ENCODE results near the gene SH3RF3. TPM values are rescaled to one million over a fixed set of nuclear protein-coding genes. Genes with fewer than 3 reads are reported as not detected.

SH3RF3 gene
- total and polyA plus RNA-seq, 2 of the 13 experiments (the other 11 are each of a cell fraction or from before 2014, with no cell fraction given) = 0.04 TPM; not detected in 1

DNA sequence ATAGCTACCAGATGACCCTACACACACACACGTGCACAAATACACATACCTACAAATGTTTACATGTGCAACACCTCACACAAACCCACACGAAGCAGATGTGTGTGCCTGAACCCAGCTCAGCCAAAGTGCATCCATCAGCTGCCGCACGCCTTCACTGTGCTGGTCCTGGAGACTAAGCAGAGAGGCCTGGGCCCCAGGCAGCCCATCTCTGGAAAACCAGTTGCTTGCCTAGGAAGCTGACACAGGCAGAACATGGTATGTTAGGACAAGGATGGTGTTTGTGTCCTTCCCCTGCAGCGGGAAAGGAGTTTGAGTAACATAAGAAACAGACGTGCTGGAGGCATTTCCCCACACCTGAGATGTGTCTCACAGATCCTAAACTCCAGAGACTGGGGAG lies 398.1 kb downstream of the SH3RF3 start:
- ChIA-PET POLR2A (no interaction called here), CTCF (ENCODE audit: low intra/inter-chr PET ratio, low total read pairs) (no interaction called here)
- Histone ChIP-seq H3K9ac (ENCODE audit: insufficient read depth, low read depth, low read length) (no peak overlapping the region), H2AFZ (ENCODE audit: low read length) (no peak overlapping the region), H3K79me2 (ENCODE audit: insufficient read depth, low read length) (no peaks in the 10 kb centered on the region), H3K27me3 (ENCODE audit: control insufficient read depth in 1 of 2, insufficient read depth in 2 of 2, low read length in 2 of 2) (peaks cover 10 to 43% of the 10 kb centered on the region in 2 experiments; a peak in 4 of 5 replicates), H3K36me3 (replicated peaks in 1 of 2; ENCODE audit: control insufficient read depth in 1 of 2, insufficient read depth in 2 of 2, low read length in 2 of 2) (no peaks in the 10 kb centered on the region), H3K4me1 (ENCODE audit: insufficient read depth, low read length) (peaks cover 31% of the 10 kb centered on the region), H3K27ac (ENCODE audit: extremely low read length, insufficient read depth, low read length) (no peak overlapping the region), H3K9me3 (ENCODE audit: low read length) (no peaks in the 10 kb centered on the region), H3K4me2 (ENCODE audit: low read depth, low read length) (no peak overlapping the region), H4K20me1 (ENCODE audit: insufficient read depth, low read length) (no peaks in the 10 kb centered on the region), H3K4me3 (replicated peaks in 1 of 3; ENCODE audit: insufficient read depth in 1 of 3, low read depth in 2 of 3, low read length in 3 of 3) (no peak overlapping the region)
- FAIRE-seq (no peak), DNase-seq (ENCODE audit: low spot score) (no peak), ATAC-seq (no peak)
- intact Hi-C loops (cut with micrococcal nuclease; ENCODE audit: unreplicated experiment) = no loop called here
- in situ Hi-C loops (cut with HindIII; ENCODE audit: extremely low pct_ligation_motif_present, low pct_unique_long_range_greater_than_20kb) = no loop called here
- WGBS (ENCODE audit: low lambda C conversion rate) = 45% methylated on average over 6 of the region's 6 CpGs
- no TSS peak for BruUV-seq (replicated peaks)
- TF ChIP-seq LRRFIP1 (CRISPR knock-in tag; conservative IDR thresholded peaks at IDR 0.05) (no peak), PLRG1 (conservative IDR thresholded peaks at IDR 0.05) (no peak), REXO4 (CRISPR knock-in tag; IDR thresholded peaks at IDR 0.05; ENCODE audit: borderline replicate concordance) (no peak), ZBTB4 (CRISPR knock-in tag; IDR thresholded peaks at IDR 0.05; ENCODE audit: borderline replicate concordance) (no peak), AGO1 (IDR thresholded peaks at IDR 0.05; ENCODE audit: low read depth, low read length, poor library complexity, severe bottlenecking) (no peak), ZNF446 (CRISPR knock-in tag; IDR thresholded peaks at IDR 0.05) (no peak), TOPORS (CRISPR knock-in tag; IDR thresholded peaks at IDR 0.05) (no peak), ZNF460 (CRISPR knock-in tag; IDR thresholded peaks at IDR 0.05; ENCODE audit: borderline replicate concordance) (no peak), XBP1 (CRISPR knock-in tag; IDR thresholded peaks at IDR 0.05) (no peak), RELA (CRISPR knock-in tag; IDR thresholded peaks at IDR 0.05) (no peak), ZBTB39 (CRISPR knock-in tag; IDR thresholded peaks at IDR 0.05) (no peak), MTF1 (CRISPR knock-in tag; IDR thresholded peaks at IDR 0.05) (no peak), ZNF776 (CRISPR knock-in tag; IDR thresholded peaks at IDR 0.05) (no peak), ZNF720 (CRISPR knock-in tag; IDR thresholded peaks at IDR 0.05) (no peak), GATAD2A (CRISPR knock-in tag; IDR thresholded peaks at IDR 0.05) (no peak), SIX4 (CRISPR knock-in tag; IDR thresholded peaks at IDR 0.05) (no peak), SMAD3 (CRISPR knock-in tag; IDR thresholded peaks at IDR 0.05) (no peak)
- TF ChIP-seq, protein P1, sequence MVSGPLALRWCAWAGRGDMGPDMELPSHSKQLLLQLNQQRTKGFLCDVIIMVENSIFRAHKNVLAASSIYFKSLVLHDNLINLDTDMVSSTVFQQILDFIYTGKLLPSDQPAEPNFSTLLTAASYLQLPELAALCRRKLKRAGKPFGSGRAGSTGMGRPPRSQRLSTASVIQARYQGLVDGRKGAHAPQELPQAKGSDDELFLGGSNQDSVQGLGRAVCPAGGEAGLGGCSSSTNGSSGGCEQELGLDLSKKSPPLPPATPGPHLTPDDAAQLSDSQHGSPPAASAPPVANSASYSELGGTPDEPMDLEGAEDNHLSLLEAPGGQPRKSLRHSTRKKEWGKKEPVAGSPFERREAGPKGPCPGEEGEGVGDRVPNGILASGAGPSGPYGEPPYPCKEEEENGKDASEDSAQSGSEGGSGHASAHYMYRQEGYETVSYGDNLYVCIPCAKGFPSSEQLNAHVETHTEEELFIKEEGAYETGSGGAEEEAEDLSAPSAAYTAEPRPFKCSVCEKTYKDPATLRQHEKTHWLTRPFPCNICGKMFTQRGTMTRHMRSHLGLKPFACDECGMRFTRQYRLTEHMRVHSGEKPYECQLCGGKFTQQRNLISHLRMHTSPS (CRISPR knock-in tag; IDR thresholded peaks at IDR 0.05; ENCODE audit: low read depth) = no peak
